ENCODE data around the gene BRD1.

The BRD1 gene

GRCh38 chr22:49867303-49868265 lies 39.9 kb upstream of the BRD1 start:
- TF ChIP-seq CTCF (IDR thresholded peaks at IDR 0.05; ENCODE audit: extremely low read depth, insufficient read depth, missing control alignments), result no peak
- in situ Hi-C loops (cut with MboI; ENCODE audit: low pct_unique_long_range_greater_than_20kb, low sequenced_read_pairs, unreplicated experiment), result no loop called here
- DNase-seq (ENCODE audit: low spot score), result no peak

- in situ Hi-C loops (cut with MboI; ENCODE audit: low pct_unique_long_range_greater_than_20kb, low sequenced_read_pairs, unreplicated experiment), result no loop called here
- DNase-seq (ENCODE audit: low spot score), result no peak
- no peak for TF ChIP-seq CTCF (IDR thresholded peaks at IDR 0.05; ENCODE audit: extremely low read depth, insufficient read depth, missing control alignments)
These were observed 39.0 kb upstream of the BRD1 start for GRCh38 chr22:49866646-49867045.

- no peak for TF ChIP-seq CTCF (IDR thresholded peaks at IDR 0.05; ENCODE audit: extremely low read depth, insufficient read depth, missing control alignments)
- no peak for DNase-seq (ENCODE audit: low spot score)
- in situ Hi-C loops (cut with MboI; ENCODE audit: low pct_unique_long_range_greater_than_20kb, low sequenced_read_pairs, unreplicated experiment), result no loop called here
These were observed 38.5 kb upstream of the BRD1 start for GRCh38 chr22:49866134-49866533.

- DNase-seq (ENCODE audit: low spot score), result no peak
- TF ChIP-seq CTCF (IDR thresholded peaks at IDR 0.05; ENCODE audit: extremely low read depth, insufficient read depth, missing control alignments), result no peak
- in situ Hi-C loops (cut with MboI; ENCODE audit: low pct_unique_long_range_greater_than_20kb, low sequenced_read_pairs, unreplicated experiment), result no loop called here
These were observed 37.5 kb upstream of the BRD1 start for GRCh38 chr22:49865156-49865555.

- in situ Hi-C loops (cut with MboI; ENCODE audit: low pct_unique_long_range_greater_than_20kb, low sequenced_read_pairs, unreplicated experiment), result no loop called here
- TF ChIP-seq CTCF (IDR thresholded peaks at IDR 0.05; ENCODE audit: extremely low read depth, insufficient read depth, missing control alignments), result no peak
- no peak for DNase-seq (ENCODE audit: low spot score)
These were observed 36.3 kb upstream of the BRD1 start for GRCh38 chr22:49863931-49864330.

- DNase-seq (ENCODE audit: low spot score), result no peak
- in situ Hi-C loops (cut with MboI; ENCODE audit: low pct_unique_long_range_greater_than_20kb, low sequenced_read_pairs, unreplicated experiment), result no loop called here
- no peak for TF ChIP-seq CTCF (IDR thresholded peaks at IDR 0.05; ENCODE audit: extremely low read depth, insufficient read depth, missing control alignments)
These were observed 34.8 kb upstream of the BRD1 start for GRCh38 chr22:49862496-49862776.
